Measurements from ENCODE around the gene SNHG17.
A peak's percentile ranks its signal among the peaks of the same experiment; 100 is the strongest.

The SNHG17 gene

GRCh38 chr20:38426006-38426897 lies 8.9 kb downstream of the SNHG17 start:
- Histone ChIP-seq H4K91ac (ENCODE audit: low read length) (no peak overlapping the region), H2BK12ac (ENCODE audit: low read length in 2 of 2) (no peak overlapping the region), H3K27ac (ENCODE audit: low read length, poor library complexity, severe bottlenecking) (peak overlapping the region; percentile 6), H3K18ac (ENCODE audit: low read depth in 1 of 2, low read length in 2 of 2) (peak overlapping the region in 1 of 2 experiments; percentile 42), H3K79me1 (replicated peaks; ENCODE audit: low read length, poor library complexity, severe bottlenecking) (peaks cover 30% of the 10 kb centered on the region), H3K14ac (ENCODE audit: low read length in 2 of 2) (no peak overlapping the region), H3K4me3 (ENCODE audit: insufficient read depth in 1 of 2, low read depth in 1 of 2, low read length in 2 of 2) (peak overlapping the region in 1 of 2 experiments; percentile 55), H2BK15ac (ENCODE audit: low read depth, poor library complexity, severe bottlenecking) (no peak overlapping the region), H3K9ac (ENCODE audit: low read length) (no peak overlapping the region), H2AK5ac (ENCODE audit: low read length, severe bottlenecking) (no peak overlapping the region), H2BK5ac (ENCODE audit: low read depth, low read length, poor library complexity, severe bottlenecking) (no peak overlapping the region), H3K4me1 (ENCODE audit: control insufficient read depth, insufficient read depth, low read depth, low read length) (peaks cover 25% of the 10 kb centered on the region), H2BK120ac (ENCODE audit: low read depth, low read length) (no peak overlapping the region), H3K23ac (ENCODE audit: low read length in 2 of 2) (no peak overlapping the region), H4K8ac (ENCODE audit: low read length) (no peak overlapping the region), H3K27me3 (ENCODE audit: control insufficient read depth in 1 of 2, insufficient read depth in 1 of 2, low read length in 2 of 2) (no peaks in the 10 kb centered on the region), H3K4me2 (ENCODE audit: low read length, poor library complexity, severe bottlenecking) (no peak overlapping the region), H3K9me3 (ENCODE audit: control insufficient read depth, low read length) (no peaks in the 10 kb centered on the region), H3K4ac (ENCODE audit: low read depth in 1 of 2, low read length in 2 of 2) (no peak overlapping the region), H3K36me3 (ENCODE audit: control insufficient read depth in 1 of 2, insufficient read depth in 2 of 2, low read depth in 1 of 2, low read length in 2 of 2) (peaks cover 88 to 94% of the 10 kb centered on the region in 2 experiments), H2AFZ (ENCODE audit: low read depth, low read length) (no peak overlapping the region)
- peak; percentile 95 for DNase-seq
- WGBS: 65% methylated on average over 15 of the region's 15 CpGs

DNA sequence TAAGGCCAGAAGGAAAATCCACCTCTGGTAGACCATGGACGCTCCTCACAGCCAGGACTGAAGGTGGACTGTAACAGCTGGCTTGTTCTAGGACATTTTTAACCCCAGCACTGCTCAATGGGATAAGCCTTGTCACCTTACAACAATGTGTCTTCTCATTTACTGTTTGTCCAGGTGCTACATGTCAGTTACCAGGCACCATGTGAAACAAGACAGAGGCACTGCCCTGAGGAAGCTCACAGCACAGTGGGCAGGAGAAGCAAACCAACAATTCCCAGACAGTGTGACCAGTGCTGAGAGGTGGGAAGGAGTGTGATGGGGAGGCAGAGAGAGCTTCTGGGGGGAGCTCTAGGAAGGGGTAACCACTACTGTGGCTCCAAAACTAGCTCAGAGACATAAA lies 10.7 kb downstream of the SNHG17 start:
- no peak overlapping the region for H4K8ac ChIP-seq (ENCODE audit: low read length)
- H3K4me2 ChIP-seq (ENCODE audit: low read length, poor library complexity, severe bottlenecking): no peak overlapping the region
- H2BK120ac ChIP-seq (ENCODE audit: low read depth, low read length): no peak overlapping the region
- H3K36me3 ChIP-seq (ENCODE audit: control insufficient read depth in 1 of 2, insufficient read depth in 2 of 2, low read depth in 1 of 2, low read length in 2 of 2): peaks cover 91 to 97% of the 10 kb centered on the region in 2 experiments
- H4K91ac ChIP-seq (ENCODE audit: low read length): no peak overlapping the region
- 100% methylated on average over 1 of the region's 1 CpG for WGBS
- peaks cover 27% of the 10 kb centered on the region for H3K79me1 ChIP-seq (replicated peaks; ENCODE audit: low read length, poor library complexity, severe bottlenecking)
- no peak overlapping the region for H3K27ac ChIP-seq (ENCODE audit: low read length, poor library complexity, severe bottlenecking)
- no peak overlapping the region for H2AK5ac ChIP-seq (ENCODE audit: low read length, severe bottlenecking)
- no peak overlapping the region for H3K4me3 ChIP-seq (ENCODE audit: insufficient read depth in 1 of 2, low read depth in 1 of 2, low read length in 2 of 2)
- peaks cover 23% of the 10 kb centered on the region for H3K4me1 ChIP-seq (ENCODE audit: control insufficient read depth, insufficient read depth, low read depth, low read length)
- H3K9ac ChIP-seq (ENCODE audit: low read length): no peak overlapping the region
- H3K14ac ChIP-seq (ENCODE audit: low read length in 2 of 2): no peak overlapping the region
- H3K23ac ChIP-seq (ENCODE audit: low read length in 2 of 2): no peak overlapping the region
- no peak overlapping the region for H3K4ac ChIP-seq (ENCODE audit: low read depth in 1 of 2, low read length in 2 of 2)
- H2BK15ac ChIP-seq (ENCODE audit: low read depth, poor library complexity, severe bottlenecking): no peak overlapping the region
- no peak for DNase-seq
- no peak overlapping the region for H3K18ac ChIP-seq (ENCODE audit: low read depth in 1 of 2, low read length in 2 of 2)
- no peaks in the 10 kb centered on the region for H3K27me3 ChIP-seq (ENCODE audit: control insufficient read depth in 1 of 2, insufficient read depth in 1 of 2, low read length in 2 of 2)
- H2BK12ac ChIP-seq (ENCODE audit: low read length in 2 of 2): no peak overlapping the region
- H2AFZ ChIP-seq (ENCODE audit: low read depth, low read length): no peak overlapping the region
- no peaks in the 10 kb centered on the region for H3K9me3 ChIP-seq (ENCODE audit: control insufficient read depth, low read length)
- no peak overlapping the region for H2BK5ac ChIP-seq (ENCODE audit: low read depth, low read length, poor library complexity, severe bottlenecking)

GRCh38 chr20:38423541-38423940 lies 11.6 kb downstream of the SNHG17 start:
- Histone ChIP-seq H2BK120ac (ENCODE audit: low read depth, low read length) (no peak overlapping the region), H3K4me1 (ENCODE audit: control insufficient read depth, insufficient read depth, low read depth, low read length) (peaks cover 20% of the 10 kb centered on the region), H3K27ac (ENCODE audit: low read length, poor library complexity, severe bottlenecking) (no peak overlapping the region), H4K91ac (ENCODE audit: low read length) (no peak overlapping the region), H3K23ac (ENCODE audit: low read length in 2 of 2) (no peak overlapping the region), H3K79me1 (replicated peaks; ENCODE audit: low read length, poor library complexity, severe bottlenecking) (peaks cover 22% of the 10 kb centered on the region), H4K8ac (ENCODE audit: low read length) (no peak overlapping the region), H3K4me3 (ENCODE audit: insufficient read depth in 1 of 2, low read depth in 1 of 2, low read length in 2 of 2) (no peak overlapping the region), H2BK15ac (ENCODE audit: low read depth, poor library complexity, severe bottlenecking) (no peak overlapping the region), H2BK5ac (ENCODE audit: low read depth, low read length, poor library complexity, severe bottlenecking) (no peak overlapping the region), H3K14ac (ENCODE audit: low read length in 2 of 2) (no peak overlapping the region), H3K9ac (ENCODE audit: low read length) (no peak overlapping the region), H3K4ac (ENCODE audit: low read depth in 1 of 2, low read length in 2 of 2) (no peak overlapping the region), H3K36me3 (ENCODE audit: control insufficient read depth in 1 of 2, insufficient read depth in 2 of 2, low read depth in 1 of 2, low read length in 2 of 2) (peaks cover 91 to 97% of the 10 kb centered on the region in 2 experiments), H2AFZ (ENCODE audit: low read depth, low read length) (no peak overlapping the region), H3K27me3 (ENCODE audit: control insufficient read depth in 1 of 2, insufficient read depth in 1 of 2, low read length in 2 of 2) (no peaks in the 10 kb centered on the region), H3K4me2 (ENCODE audit: low read length, poor library complexity, severe bottlenecking) (no peak overlapping the region), H2AK5ac (ENCODE audit: low read length, severe bottlenecking) (no peak overlapping the region), H2BK12ac (ENCODE audit: low read length in 2 of 2) (no peak overlapping the region), H3K9me3 (ENCODE audit: control insufficient read depth, low read length) (no peaks in the 10 kb centered on the region), H3K18ac (ENCODE audit: low read depth in 1 of 2, low read length in 2 of 2) (no peak overlapping the region)
- 98% methylated on average over 3 of the region's 4 CpGs for WGBS
- DNase-seq: no peak

GRCh38 chr20:38421915-38422314 lies 13.2 kb downstream of the SNHG17 start:
- H3K4me2 ChIP-seq (ENCODE audit: low read length, poor library complexity, severe bottlenecking): no peak overlapping the region
- no peak overlapping the region for H3K4me3 ChIP-seq (ENCODE audit: insufficient read depth in 1 of 2, low read depth in 1 of 2, low read length in 2 of 2)
- no peaks in the 10 kb centered on the region for H3K9me3 ChIP-seq (ENCODE audit: control insufficient read depth, low read length)
- H3K9ac ChIP-seq (ENCODE audit: low read length): no peak overlapping the region
- H2AK5ac ChIP-seq (ENCODE audit: low read length, severe bottlenecking): no peak overlapping the region
- 95% methylated on average over 10 of the region's 10 CpGs for WGBS
- no peak for DNase-seq
- H2BK15ac ChIP-seq (ENCODE audit: low read depth, poor library complexity, severe bottlenecking): no peak overlapping the region
- no peaks in the 10 kb centered on the region for H3K27me3 ChIP-seq (ENCODE audit: control insufficient read depth in 1 of 2, insufficient read depth in 1 of 2, low read length in 2 of 2)
- no peak overlapping the region for H3K18ac ChIP-seq (ENCODE audit: low read depth in 1 of 2, low read length in 2 of 2)
- H2AFZ ChIP-seq (ENCODE audit: low read depth, low read length): no peak overlapping the region
- H3K36me3 ChIP-seq (ENCODE audit: control insufficient read depth in 1 of 2, insufficient read depth in 2 of 2, low read depth in 1 of 2, low read length in 2 of 2): peaks cover 80 to 90% of the 10 kb centered on the region in 2 experiments
- peaks cover 21% of the 10 kb centered on the region for H3K79me1 ChIP-seq (replicated peaks; ENCODE audit: low read length, poor library complexity, severe bottlenecking)
- H2BK12ac ChIP-seq (ENCODE audit: low read length in 2 of 2): no peak overlapping the region
- H3K4ac ChIP-seq (ENCODE audit: low read depth in 1 of 2, low read length in 2 of 2): no peak overlapping the region
- H2BK5ac ChIP-seq (ENCODE audit: low read depth, low read length, poor library complexity, severe bottlenecking): no peak overlapping the region
- H2BK120ac ChIP-seq (ENCODE audit: low read depth, low read length): no peak overlapping the region
- no peak overlapping the region for H3K14ac ChIP-seq (ENCODE audit: low read length in 2 of 2)
- H3K27ac ChIP-seq (ENCODE audit: low read length, poor library complexity, severe bottlenecking): no peak overlapping the region
- no peak overlapping the region for H3K23ac ChIP-seq (ENCODE audit: low read length in 2 of 2)
- H4K8ac ChIP-seq (ENCODE audit: low read length): no peak overlapping the region
- peaks cover 13% of the 10 kb centered on the region for H3K4me1 ChIP-seq (ENCODE audit: control insufficient read depth, insufficient read depth, low read depth, low read length)
- no peak overlapping the region for H4K91ac ChIP-seq (ENCODE audit: low read length)
